HuH-7.5 (cell line): ENCODE results near the gene SPACA4.
"Not testable (repeated sequence)": the region's sequence is repeated elsewhere in the genome, so short reads cannot be mapped to it uniquely, and the experiment has no call there.

Experiments
- DNase-seq: peaks from one replicate; pipeline ENCODE4 v3.0.0; 2011; ENCODE audit warnings: low spot score

The SPACA4 gene, protein sequence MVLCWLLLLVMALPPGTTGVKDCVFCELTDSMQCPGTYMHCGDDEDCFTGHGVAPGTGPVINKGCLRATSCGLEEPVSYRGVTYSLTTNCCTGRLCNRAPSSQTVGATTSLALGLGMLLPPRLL

DNA sequence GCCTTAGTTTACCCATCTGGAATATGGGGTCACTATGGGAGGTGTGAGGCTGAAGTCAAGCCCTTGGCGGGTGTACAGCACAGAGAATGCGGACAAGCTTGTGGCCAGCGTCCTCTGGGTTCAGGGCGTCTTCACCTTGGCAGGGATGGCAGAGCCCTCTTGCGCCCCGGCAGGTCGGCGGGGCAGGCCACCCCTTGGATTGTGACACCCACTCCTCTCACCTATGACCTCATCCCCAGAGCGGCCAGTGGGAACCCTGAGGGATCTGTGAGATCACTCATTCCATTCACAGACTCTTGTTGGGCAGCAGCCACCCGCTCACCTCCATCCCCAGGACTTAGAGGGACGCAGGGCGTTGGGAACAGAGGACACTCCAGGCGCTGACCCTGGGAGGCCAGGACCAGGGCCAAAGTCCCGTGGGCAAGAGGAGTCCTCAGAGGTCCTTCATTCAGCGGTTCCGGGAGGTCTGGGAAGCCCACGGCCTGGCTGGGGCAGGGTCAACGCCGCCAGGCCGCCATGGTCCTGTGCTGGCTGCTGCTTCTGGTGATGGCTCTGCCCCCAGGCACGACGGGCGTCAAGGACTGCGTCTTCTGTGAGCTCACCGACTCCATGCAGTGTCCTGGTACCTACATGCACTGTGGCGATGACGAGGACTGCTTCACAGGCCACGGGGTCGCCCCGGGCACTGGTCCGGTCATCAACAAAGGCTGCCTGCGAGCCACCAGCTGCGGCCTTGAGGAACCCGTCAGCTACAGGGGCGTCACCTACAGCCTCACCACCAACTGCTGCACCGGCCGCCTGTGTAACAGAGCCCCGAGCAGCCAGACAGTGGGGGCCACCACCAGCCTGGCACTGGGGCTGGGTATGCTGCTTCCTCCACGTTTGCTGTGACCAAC is at the start of gene SPACA4:
Gene SPACA4, plus strand, starts transcription at position 280 of the 896 bp plus-strand sequence. Its CDS starts 237 bp downstream, at position 517.
- DNase-seq: no peak

GRCh38 chr19:48556825-48557224 is 49.7 kb upstream of the SPACA4 start:
- DNase-seq: no peak

DNA sequence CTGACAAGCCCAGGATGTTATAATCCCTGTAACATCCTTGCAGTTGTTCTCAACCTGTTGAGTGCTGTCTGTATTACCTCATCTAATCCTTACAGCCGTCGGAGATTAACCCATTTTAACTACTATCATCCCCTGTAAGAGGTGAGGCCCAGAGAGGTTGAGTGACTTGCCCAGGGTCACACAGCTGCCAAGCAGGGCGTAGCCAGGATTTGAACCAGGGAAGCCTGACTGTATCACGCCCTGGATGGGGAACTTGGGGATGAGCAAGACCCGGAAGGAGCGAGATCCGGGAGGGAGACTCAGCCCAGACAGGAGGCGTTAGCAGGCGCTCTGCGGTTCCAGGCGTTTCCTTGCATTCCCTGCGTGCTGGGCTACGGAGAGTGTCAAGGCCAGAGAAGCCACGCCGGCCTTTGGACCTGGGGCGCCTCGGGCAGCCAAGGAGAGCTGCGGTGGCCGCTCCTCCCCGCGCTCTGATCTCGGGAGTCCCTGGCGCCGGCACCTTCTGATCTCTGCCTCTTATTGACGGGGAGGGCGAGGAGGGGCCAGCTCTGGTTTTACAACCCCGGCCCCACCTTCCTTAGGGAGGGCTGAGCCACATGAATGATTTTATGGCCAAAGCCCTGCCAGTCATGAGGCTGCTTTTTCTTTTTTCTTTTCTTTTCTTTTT is 48.4 kb upstream of the SPACA4 start:
- peak; percentile 70 for DNase-seq

GRCh38 chr19:48560095-48560530 is 46.4 kb upstream of the SPACA4 start:
- DNase-seq: no peak

DNA sequence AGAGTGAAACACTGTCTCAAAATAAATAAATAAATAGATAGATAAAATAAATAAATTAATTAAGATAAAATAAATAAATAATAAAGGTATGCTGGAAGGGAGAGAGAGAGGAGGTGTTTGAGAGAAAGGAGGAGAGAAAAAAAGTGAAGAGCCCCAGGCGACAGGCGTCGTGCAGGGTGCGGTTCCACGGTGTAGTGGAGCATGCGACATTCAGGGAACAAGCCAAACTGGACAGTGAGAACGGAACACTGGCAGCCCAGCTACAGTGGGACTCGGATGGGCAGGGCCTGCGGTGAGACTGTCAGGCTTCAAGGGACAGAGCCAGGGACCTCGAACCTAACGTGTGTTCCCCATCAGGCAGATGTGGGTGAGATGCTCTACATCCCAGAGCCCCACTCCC is 45.1 kb upstream of the SPACA4 start:
- DNase-seq: no peak

DNA sequence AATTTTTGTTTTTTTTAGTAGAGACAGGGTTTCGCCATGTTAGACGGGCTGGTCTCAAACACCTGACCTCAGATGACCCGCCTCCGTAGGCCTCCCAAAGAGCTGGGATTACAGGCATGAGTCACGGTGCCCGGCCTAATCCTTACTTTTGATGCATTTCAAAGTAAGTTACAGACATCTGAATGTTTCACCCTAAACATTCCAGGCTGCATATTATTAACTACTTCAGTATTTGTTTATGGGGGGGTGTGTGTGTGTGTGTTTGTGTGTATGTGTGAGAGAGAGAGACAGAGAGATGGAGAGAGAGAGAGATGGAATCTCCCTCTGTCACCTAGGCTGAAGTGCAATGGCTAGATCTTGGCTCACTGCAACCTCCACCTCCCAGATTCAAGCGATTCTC is 41.5 kb upstream of the SPACA4 start:
- no peak for DNase-seq

- no peak for DNase-seq
Observed at GRCh38 chr19:48568345-48568886, 38.1 kb upstream of the SPACA4 start.

- DNase-seq: no peak
Observed at GRCh38 chr19:48569814-48570213, 36.7 kb upstream of the SPACA4 start.

DNA sequence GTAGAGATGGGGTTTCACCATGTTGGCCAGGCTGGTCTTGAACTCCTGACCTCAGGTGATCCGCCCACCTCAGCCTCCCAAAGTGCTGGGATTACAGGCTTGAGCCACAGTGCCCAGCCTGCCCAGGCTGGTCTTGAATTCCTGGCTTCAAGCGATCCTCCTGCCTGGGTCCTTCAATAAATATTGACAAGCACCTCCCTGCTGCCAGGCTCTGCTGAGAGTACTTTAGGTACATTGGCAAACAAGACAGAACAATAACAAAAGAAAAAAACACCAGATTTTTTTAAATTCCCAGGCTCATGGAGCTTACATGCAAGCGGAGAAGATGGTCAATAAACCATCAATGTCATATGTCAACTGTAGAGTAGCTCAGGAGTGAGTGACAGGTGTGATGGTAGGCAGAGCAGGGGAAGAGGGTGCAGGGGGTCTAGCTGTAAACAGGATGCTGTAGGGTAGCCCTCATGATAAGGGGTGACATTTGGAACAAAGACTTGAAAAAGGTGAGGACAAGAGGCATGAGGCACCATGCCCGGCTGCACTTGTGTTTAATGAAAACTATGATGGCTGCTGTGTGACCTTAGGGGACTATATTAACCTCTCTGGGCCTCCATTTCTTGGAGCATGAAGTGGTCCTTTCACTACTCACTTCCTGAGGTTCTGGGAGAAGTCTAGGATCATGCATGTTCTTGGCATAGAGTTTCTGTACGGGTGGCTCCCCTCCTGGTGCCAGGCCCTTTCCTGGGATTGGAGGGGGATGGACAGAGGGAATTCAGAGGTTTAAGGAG is 35.0 kb upstream of the SPACA4 start:
- no peak for DNase-seq

GRCh38 chr19:48573163-48573505 is 33.4 kb upstream of the SPACA4 start:
- no peak for DNase-seq

DNA sequence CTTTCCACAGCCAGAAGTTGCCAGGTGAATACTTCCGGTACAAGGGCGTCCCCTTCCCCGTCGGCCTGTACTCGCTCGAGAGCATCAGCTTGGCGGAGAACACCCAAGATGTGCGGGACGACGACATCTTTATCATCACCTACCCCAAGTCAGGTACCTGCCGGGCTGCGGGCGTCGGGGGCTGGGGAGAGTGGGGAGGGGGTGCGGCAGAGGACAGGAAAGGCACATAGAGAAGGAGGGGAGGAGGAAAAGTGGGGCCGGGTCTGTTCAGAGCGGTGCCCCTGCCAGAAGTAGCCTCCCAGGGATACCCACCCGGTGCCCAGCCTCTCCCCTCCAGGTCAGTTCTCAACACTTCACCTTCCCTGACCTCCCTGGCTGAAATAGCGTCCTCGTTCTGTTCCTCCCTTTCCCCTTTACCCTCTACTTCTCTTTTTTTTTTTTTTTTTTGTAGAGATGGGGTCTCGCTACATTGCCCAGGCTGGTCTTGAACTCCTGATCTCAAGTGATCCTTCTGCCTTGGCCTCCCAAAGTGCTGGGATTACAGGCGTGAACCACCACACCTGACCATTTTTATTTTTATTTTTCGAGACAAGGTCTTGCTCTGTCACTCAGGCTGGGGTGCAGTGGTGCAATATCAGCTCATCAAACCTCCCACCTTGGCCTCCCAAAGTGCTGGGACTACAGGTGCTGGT is 30.5 kb upstream of the SPACA4 start:
- no peak for DNase-seq

DNA sequence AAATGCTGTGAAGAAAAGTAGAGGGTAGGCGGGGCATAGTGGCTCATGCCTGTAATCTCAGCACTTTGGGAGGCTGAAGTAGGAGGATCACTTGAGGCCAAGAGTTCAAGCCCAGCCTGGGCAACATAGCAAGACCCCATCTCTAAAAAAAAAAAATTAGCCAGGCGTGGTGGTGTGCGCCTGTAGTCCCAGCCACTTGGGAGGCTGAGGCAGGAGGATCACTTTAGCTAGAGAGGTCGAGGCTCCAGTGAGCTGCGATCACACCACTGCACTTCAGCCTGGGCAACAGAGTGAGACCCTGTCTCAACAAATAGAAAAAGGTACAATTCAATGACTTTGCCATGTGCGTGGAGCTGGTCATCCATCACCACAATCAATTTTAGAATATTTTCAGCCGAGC is 28.6 kb upstream of the SPACA4 start:
- DNase-seq: not testable (repeated sequence)

- DNase-seq: no peak
Observed at GRCh38 chr19:48578891-48579290, 27.7 kb upstream of the SPACA4 start.

GRCh38 chr19:48582168-48582567 is 24.4 kb upstream of the SPACA4 start:
- DNase-seq: no peak

DNA sequence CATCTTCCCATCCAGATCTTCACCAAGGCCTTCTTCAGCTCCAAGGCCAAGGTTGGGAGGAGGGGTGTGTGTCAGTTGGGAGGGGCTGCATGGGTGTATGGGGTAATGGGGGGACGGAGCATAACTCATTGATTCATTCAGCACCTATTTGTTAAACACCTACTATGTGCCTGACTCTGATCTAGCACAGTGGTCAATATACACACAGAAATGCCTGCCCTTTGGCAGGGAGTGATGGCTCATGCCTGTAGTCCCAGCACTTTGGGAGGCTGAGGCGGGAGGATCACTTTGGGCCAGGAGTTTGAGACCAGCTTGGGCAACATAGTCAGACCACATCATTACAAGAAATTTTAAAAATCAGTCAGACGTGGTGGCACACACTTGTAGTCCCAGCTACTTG is 19.2 kb upstream of the SPACA4 start:
- DNase-seq: no peak

DNA sequence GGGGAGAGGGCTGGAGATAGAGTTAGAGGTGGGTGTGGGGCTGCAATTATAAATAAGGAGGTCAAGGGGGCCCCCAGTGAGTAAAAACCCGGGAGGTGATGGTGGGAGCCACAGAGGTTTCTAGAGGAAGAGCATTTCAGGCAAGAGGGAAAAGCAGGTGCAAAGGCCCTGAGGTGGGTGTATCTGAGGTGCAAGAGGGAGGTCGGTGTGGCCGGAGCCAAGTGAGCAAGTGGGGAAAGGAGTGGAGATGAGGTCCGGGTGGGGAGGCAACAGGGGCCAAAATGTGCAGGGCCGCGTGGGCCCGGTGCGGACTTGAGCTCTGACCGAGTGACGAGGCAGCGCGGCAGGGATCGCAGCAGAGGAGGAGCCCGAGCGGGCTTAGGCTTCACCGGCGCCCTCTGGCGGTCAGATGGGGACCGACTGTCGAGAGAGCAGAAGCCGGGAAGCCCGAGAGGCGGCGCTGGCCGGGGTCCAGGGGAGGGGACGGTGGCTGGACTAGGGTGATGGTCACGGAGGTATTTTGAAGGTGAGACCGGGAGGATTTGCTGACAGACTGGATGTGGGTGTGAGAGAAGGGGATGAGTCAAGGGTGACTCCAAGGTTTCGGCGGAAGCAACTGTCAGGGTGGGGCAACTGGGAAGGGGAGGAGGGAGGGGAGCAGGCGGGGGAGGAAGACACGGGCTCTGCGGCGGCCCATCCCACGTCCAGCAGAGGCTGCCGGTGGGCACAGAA is 17.7 kb upstream of the SPACA4 start:
- DNase-seq: peak; percentile 90

GRCh38 chr19:48591021-48591420 is 15.5 kb upstream of the SPACA4 start:
- no peak for DNase-seq

DNA sequence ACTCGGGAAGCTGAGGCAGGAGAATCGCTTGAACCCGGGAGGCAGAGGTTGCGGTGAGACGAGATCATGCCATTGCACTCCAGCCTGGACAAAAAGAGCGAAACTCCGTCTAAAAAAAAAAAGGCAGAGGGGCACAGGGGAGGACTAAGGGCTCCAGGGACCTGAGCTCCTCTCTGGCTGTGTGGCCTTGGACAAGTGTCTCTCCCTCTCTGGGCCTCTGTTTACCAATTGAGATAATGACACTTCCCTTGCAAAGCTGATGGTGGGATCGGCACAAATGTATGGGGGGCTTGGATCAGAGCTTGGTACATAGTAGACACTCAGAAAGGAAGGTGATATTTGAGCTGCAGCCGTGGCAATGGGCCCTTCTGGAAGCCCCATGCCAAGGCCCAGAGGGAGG is 11.4 kb upstream of the SPACA4 start:
- no peak for DNase-seq

DNA sequence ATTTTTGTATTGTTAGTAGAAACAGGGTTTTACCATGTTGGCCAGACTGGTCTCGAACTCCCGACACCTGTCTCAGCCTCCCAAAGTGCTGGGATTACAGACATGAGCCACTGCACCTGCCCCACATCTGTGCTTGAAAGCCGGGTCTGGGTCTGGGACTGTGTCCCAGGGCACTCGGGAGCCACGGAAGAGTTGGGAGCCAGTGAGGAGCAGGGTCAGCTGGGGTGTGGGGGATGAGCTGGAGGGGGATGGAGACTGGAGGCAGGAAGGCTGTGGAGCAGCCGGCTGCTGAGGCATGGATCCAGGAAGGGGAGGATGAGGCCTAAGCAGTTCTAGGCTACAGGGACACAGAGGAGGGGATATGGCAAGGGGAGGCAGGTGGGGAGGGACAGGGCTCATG is 10.7 kb upstream of the SPACA4 start:
- DNase-seq: no peak

DNA sequence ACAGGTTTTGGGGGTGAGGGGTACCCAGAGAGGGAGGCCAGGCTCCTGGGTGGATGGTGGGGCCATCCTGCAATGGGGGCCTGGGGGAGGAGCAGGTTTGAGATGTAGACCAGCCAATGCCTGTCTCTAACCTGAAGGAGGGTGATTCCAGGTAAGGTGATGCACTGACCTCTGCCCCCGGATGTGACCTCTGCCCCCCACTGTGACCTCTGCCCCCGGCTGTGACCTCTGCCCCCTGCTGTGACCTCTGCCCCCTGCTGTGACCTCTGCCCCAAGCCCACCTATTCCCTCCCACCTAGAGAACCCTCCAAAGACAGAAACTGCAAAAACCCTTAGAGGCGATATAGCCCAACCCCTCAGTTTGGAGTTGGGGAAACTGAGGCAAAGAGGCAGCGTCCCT is 10.3 kb upstream of the SPACA4 start:
- no peak for DNase-seq
